PC-3 (cell line): ENCODE measurements around the gene CUEDC1.

Experiments used
- EZH2 ChIP-seq: fragments of 300-600 bp; sonication (generic); IDR thresholded peaks from one replicate; pipeline ENCODE4 v1.6.1; 2017; ENCODE audit warnings: antibody characterized with exemption, mild to moderate bottlenecking, low read length; ENCODE audit not compliant: unreplicated experiment
- TF ChIP-seq, protein P1 (sequence below): fragments of 300-600 bp; sonication (generic); conservative IDR thresholded peaks from 2 replicates; pipeline ENCODE4 v1.5.1; 2017; ENCODE audit warnings: antibody characterized with exemption, low read depth, mild to moderate bottlenecking, low read length

DNA sequence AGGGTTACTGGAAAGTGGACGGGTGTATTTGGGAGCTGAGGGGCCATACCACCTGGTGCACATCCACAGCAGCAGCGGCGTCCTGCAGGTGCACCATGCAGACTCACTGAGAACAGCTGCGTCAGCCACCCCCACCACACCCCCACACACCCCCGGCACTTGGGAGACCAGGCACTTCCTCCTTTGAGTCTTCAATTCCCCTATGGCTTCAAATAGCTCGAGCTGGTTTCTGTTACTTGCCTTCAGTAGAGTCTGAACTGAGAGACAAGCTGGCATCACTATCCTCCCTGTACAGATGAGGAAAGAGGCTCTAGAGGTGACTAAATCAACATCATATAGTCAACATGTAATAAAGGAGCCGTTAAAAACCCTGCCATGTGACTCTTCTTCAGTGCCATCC, 15.4 kb downstream of the CUEDC1 start:
- TF ChIP-seq, protein P1, sequence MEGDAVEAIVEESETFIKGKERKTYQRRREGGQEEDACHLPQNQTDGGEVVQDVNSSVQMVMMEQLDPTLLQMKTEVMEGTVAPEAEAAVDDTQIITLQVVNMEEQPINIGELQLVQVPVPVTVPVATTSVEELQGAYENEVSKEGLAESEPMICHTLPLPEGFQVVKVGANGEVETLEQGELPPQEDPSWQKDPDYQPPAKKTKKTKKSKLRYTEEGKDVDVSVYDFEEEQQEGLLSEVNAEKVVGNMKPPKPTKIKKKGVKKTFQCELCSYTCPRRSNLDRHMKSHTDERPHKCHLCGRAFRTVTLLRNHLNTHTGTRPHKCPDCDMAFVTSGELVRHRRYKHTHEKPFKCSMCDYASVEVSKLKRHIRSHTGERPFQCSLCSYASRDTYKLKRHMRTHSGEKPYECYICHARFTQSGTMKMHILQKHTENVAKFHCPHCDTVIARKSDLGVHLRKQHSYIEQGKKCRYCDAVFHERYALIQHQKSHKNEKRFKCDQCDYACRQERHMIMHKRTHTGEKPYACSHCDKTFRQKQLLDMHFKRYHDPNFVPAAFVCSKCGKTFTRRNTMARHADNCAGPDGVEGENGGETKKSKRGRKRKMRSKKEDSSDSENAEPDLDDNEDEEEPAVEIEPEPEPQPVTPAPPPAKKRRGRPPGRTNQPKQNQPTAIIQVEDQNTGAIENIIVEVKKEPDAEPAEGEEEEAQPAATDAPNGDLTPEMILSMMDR, result no peak
- TF ChIP-seq EZH2, result no peak
